ENCODE results near the gene MTCL1. TPM values are rescaled to one million over a fixed set of nuclear protein-coding genes. Genes with fewer than 3 reads are reported as not detected.
A peak's percentile ranks its signal among the peaks of the same experiment; 100 is the strongest.

Gene MTCL1
- total and polyA plus RNA-seq, 9 of the 15 experiments (the other 6 are each of a cell fraction or from before 2014, with no cell fraction given), result 0.21 to 7.4 (median 3.7) TPM

DNA sequence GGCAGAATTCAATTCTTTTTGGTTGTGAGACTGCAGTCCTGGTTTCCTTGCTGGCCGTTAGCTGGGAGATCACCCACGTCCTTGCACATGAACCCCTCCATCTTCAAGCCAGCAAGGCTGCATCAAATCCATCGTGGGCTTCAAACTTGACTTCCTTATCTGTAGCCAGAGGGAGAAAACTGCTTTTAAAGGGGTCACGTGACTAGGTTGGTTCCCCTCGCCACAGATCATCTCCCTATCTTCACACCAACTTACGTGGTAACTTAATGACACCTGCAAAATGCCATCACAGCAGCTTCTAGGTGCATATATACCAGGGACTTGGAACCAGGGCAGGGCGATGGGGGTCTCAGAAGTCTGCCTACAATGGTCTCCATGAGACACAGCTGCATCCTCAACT is 169.5 kb downstream of the MTCL1 start (continued):
- TF ChIP-seq, protein P1, sequence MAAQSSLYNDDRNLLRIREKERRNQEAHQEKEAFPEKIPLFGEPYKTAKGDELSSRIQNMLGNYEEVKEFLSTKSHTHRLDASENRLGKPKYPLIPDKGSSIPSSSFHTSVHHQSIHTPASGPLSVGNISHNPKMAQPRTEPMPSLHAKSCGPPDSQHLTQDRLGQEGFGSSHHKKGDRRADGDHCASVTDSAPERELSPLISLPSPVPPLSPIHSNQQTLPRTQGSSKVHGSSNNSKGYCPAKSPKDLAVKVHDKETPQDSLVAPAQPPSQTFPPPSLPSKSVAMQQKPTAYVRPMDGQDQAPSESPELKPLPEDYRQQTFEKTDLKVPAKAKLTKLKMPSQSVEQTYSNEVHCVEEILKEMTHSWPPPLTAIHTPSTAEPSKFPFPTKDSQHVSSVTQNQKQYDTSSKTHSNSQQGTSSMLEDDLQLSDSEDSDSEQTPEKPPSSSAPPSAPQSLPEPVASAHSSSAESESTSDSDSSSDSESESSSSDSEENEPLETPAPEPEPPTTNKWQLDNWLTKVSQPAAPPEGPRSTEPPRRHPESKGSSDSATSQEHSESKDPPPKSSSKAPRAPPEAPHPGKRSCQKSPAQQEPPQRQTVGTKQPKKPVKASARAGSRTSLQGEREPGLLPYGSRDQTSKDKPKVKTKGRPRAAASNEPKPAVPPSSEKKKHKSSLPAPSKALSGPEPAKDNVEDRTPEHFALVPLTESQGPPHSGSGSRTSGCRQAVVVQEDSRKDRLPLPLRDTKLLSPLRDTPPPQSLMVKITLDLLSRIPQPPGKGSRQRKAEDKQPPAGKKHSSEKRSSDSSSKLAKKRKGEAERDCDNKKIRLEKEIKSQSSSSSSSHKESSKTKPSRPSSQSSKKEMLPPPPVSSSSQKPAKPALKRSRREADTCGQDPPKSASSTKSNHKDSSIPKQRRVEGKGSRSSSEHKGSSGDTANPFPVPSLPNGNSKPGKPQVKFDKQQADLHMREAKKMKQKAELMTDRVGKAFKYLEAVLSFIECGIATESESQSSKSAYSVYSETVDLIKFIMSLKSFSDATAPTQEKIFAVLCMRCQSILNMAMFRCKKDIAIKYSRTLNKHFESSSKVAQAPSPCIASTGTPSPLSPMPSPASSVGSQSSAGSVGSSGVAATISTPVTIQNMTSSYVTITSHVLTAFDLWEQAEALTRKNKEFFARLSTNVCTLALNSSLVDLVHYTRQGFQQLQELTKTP (IDR thresholded peaks at IDR 0.05; ENCODE audit: low read depth in 1 of 2, partially characterized antibody in 2 of 2), result peak in 1 of 2 experiments; percentile 30
- no peak for TF ChIP-seq ZNF184 (CRISPR knock-in tag; IDR thresholded peaks at IDR 0.05)
- peak; percentile 64; the same call in 1 of the 2 replicates for TF ChIP-seq CTBP1 (IDR thresholded peaks at IDR 0.05; ENCODE audit: borderline replicate concordance)
- TF ChIP-seq RCOR1 (IDR thresholded peaks at IDR 0.05; ENCODE audit: borderline replicate concordance in 1 of 2, low read depth in 2 of 2, low read length in 2 of 2), result 0 out of 4 replicates have a peak, but pooled peaks of 1 of the 2 experiments have one; percentile 28
- TF ChIP-seq, protein P2, sequence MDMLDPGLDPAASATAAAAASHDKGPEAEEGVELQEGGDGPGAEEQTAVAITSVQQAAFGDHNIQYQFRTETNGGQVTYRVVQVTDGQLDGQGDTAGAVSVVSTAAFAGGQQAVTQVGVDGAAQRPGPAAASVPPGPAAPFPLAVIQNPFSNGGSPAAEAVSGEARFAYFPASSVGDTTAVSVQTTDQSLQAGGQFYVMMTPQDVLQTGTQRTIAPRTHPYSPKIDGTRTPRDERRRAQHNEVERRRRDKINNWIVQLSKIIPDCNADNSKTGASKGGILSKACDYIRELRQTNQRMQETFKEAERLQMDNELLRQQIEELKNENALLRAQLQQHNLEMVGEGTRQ (CRISPR knock-in tag; IDR thresholded peaks at IDR 0.05), result peak; percentile 85
- TF ChIP-seq, protein P3, sequence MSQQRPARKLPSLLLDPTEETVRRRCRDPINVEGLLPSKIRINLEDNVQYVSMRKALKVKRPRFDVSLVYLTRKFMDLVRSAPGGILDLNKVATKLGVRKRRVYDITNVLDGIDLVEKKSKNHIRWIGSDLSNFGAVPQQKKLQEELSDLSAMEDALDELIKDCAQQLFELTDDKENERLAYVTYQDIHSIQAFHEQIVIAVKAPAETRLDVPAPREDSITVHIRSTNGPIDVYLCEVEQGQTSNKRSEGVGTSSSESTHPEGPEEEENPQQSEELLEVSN (IDR thresholded peaks at IDR 0.05; ENCODE audit: borderline replicate concordance in 1 of 2, extremely low read depth in 1 of 2, insufficient read depth in 1 of 2, insufficient read length in 1 of 2, low read depth in 1 of 2, low read length in 1 of 2, poor library complexity in 1 of 2, severe bottlenecking in 1 of 2), result peak in 1 of 2 experiments; percentile 4
- TF ChIP-seq TCF3 (CRISPR knock-in tag; IDR thresholded peaks at IDR 0.05), result 0 out of 2 replicates have a peak, but pooled peaks have one; percentile 5
- peak; percentile 98 for TF ChIP-seq TOE1 (IDR thresholded peaks at IDR 0.05; ENCODE audit: borderline replicate concordance)
- no peak for TF ChIP-seq TOE1 (CRISPR knock-in tag; IDR thresholded peaks at IDR 0.05; ENCODE audit: borderline replicate concordance, low read depth)
- TF ChIP-seq L3MBTL2 (IDR thresholded peaks at IDR 0.05), result peak; percentile 67
- no peak for TF ChIP-seq ZNF444 (CRISPR knock-in tag; IDR thresholded peaks at IDR 0.05)
- TF ChIP-seq U2AF1 (optimal IDR thresholded peaks at IDR 0.05; ENCODE audit: low read depth, low read length), result no peak
- TF ChIP-seq SPI1 (IDR thresholded peaks at IDR 0.05; ENCODE audit: borderline replicate concordance, low read depth, low read length), result 0 out of 2 replicates have a peak, but pooled peaks have one; percentile 19
- TF ChIP-seq ZEB2 (IDR thresholded peaks at IDR 0.05), result no peak
- peak; percentile 83 for TF ChIP-seq CBFA2T2 (conservative IDR thresholded peaks at IDR 0.05)
- no peak for TF ChIP-seq ZBTB11 (CRISPR knock-in tag; IDR thresholded peaks at IDR 0.05)
- TF ChIP-seq USF1 (CRISPR knock-in tag; IDR thresholded peaks at IDR 0.05), result peak; percentile 83

Measured in K562 (cell line).